Measurements from ENCODE around the gene EXOC7.

EXOC7 gene

DNA sequence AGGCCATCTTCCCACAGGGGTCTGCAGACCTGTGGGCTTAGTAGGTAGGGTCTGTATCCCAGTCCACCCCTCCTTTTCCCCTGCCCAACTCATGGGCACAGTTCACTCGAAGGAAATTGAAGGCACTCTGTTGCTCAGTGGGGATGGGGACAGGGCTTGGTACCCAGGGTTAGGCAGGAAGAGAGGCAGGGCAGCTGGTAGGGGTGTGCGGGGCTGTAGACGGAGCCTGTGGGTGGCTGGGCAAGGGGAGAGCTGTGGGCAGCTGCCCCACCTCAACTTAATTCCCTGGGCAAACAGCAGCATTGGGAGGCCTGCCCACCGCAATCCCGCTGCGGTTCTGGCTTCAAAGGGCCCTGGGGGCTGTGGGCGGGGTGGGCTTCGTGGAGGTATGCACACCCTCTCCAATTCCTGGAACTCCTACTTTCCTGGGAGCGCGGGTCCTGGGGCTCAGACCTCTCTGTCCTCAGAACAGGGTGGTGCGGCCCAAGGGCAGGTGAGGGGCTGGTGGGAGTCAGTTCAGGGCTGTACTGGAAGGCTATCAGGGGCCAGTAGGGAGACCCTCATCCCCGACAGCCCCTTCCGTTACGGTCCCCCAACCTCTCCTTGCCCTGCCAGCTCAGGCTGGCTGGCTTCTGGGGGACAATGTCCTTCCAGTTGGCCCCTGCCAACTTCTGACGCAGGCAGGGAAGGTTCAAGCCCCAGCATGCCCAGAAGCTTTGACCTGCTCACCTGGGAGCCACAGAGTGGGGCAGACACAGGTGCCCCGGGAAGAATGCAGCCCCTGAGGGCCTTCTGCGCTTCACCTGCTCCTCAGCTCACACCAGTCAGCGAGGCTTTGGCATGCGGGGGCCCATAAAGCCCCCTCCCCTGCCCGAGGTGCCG, 28.3 kb upstream of the EXOC7 start:
- TF ChIP-seq, protein P1, sequence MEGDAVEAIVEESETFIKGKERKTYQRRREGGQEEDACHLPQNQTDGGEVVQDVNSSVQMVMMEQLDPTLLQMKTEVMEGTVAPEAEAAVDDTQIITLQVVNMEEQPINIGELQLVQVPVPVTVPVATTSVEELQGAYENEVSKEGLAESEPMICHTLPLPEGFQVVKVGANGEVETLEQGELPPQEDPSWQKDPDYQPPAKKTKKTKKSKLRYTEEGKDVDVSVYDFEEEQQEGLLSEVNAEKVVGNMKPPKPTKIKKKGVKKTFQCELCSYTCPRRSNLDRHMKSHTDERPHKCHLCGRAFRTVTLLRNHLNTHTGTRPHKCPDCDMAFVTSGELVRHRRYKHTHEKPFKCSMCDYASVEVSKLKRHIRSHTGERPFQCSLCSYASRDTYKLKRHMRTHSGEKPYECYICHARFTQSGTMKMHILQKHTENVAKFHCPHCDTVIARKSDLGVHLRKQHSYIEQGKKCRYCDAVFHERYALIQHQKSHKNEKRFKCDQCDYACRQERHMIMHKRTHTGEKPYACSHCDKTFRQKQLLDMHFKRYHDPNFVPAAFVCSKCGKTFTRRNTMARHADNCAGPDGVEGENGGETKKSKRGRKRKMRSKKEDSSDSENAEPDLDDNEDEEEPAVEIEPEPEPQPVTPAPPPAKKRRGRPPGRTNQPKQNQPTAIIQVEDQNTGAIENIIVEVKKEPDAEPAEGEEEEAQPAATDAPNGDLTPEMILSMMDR (IDR thresholded peaks at IDR 0.05; ENCODE audit: low read depth, low read length): no peak
- DNase-seq (ENCODE audit: extremely low read depth, low read depth): no peak

DNA sequence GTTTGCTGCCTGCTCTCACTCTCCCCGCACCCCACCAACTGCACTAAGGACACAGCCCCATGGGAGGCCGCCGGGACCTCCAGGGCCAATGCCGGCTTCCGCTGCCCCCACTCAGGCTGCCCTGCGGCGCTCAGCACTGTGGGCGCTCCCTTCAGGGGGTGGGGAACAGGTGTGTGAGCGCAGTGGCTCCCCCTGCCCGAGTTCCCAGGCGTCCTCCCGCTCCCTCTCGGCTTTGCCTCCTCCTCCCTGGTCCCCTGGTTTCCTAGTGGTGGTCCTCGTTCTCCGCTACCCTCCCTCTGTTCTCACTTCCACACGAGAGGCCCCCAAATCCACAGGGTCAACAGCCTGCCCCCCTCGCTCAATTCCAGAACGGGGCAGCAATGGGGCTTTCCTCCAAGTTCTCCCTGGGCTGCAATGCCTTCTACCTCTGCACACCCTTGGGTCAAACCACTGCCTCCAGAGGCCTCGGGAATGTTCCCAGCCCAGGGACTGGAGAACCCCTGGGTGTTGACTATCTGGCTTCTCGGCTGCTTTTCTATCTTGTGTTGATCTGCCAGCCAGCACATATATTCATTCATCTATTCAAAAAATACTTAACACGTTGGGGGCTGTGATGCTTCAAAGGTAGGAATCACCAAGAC, 27.6 kb upstream of the EXOC7 start:
- no peak for DNase-seq (ENCODE audit: extremely low read depth, low read depth)
- TF ChIP-seq, protein P1 (IDR thresholded peaks at IDR 0.05; ENCODE audit: low read depth, low read length): no peak

- no peak for DNase-seq (ENCODE audit: extremely low read depth, low read depth)
- TF ChIP-seq, protein P1 (IDR thresholded peaks at IDR 0.05; ENCODE audit: low read depth, low read length): no peak
Observed at GRCh38 chr17:76130473-76130872, 26.9 kb upstream of the EXOC7 start.

- TF ChIP-seq, protein P1 (IDR thresholded peaks at IDR 0.05; ENCODE audit: low read depth, low read length): no peak
- no peak for DNase-seq (ENCODE audit: extremely low read depth, low read depth)
Observed at GRCh38 chr17:76125922-76126321, 22.3 kb upstream of the EXOC7 start.

GRCh38 chr17:76125391-76125675, 21.7 kb upstream of the EXOC7 start:
- DNase-seq (ENCODE audit: extremely low read depth, low read depth): no peak
- TF ChIP-seq, protein P1 (IDR thresholded peaks at IDR 0.05; ENCODE audit: low read depth, low read length): no peak

GRCh38 chr17:76124582-76125390, 21.2 kb upstream of the EXOC7 start:
- no peak for DNase-seq (ENCODE audit: extremely low read depth, low read depth)
- TF ChIP-seq, protein P1 (IDR thresholded peaks at IDR 0.05; ENCODE audit: low read depth, low read length): no peak; the same call in 1 of the 2 replicates
